ENCODE results near the gene HPF1. TPM values are rescaled to one million over a fixed set of nuclear protein-coding genes. Genes with fewer than 3 reads are reported as not detected.

The HPF1 gene
- polyA plus RNA-seq, 1 of the 3 experiments (the other 2 are of a cell fraction): 23.5 TPM

DNA sequence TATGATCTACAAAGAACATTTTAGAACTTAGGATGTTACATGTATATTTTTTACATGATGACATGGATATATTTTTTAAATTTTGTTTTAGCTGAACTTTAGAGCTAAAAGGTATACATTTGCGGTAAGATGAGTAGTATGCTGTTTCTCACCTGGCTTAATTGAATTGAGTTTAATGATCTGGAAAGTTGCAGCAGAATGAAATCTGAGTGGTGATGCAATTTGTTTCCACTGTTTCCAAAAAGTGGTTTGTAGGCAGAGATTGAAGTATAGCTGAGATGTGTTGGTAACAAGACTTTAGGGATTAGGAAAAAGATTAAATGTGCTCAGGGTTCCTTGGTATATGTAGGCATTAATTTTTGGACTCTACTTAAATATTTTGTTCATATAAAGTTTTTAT is 68.1 kb downstream of the HPF1 start:
- CTCF ChIA-PET: interaction anchor here (2.2 kb wide), 1 partner anchor 10 kb away, joined by 7 read pairs; no protein-coding TSS in a partner anchor

More for the DNA sequence above, 68.1 kb downstream of the HPF1 start:
- Histone ChIP-seq H3K27me3 (ENCODE audit: insufficient read depth) (no peaks in the 10 kb centered on the region), H4K20me1 (ENCODE audit: insufficient read depth) (no peaks in the 10 kb centered on the region), H3K9me3 (no peaks in the 10 kb centered on the region), H3K4me1 (ENCODE audit: control insufficient read depth in 1 of 2, insufficient read depth in 2 of 2, low read depth in 1 of 2, low read length in 1 of 2) (no peaks in the 10 kb centered on the region), H2AFZ (ENCODE audit: low read depth) (no peak overlapping the region), H3K36me3 (replicated peaks in 1 of 2; ENCODE audit: control insufficient read depth in 1 of 2, insufficient read depth in 2 of 2, low read length in 1 of 2) (peaks cover 34 to 62% of the 10 kb centered on the region in 2 experiments), H3K4me2 (no peak overlapping the region), H3F3A (replicated peaks; ENCODE audit: insufficient read depth) (peaks cover 1% of the 10 kb centered on the region), H3K9ac (no peak overlapping the region), H3K4me3 (ENCODE audit: low read depth in 2 of 2, low read length in 1 of 2) (no peak overlapping the region), H3K27ac (ENCODE audit: low read depth in 2 of 2, low read length in 1 of 2) (no peak overlapping the region), H3K9me2 (no peaks in the 10 kb centered on the region), H3K79me2 (ENCODE audit: insufficient read depth) (no peaks in the 10 kb centered on the region)
- TF ChIP-seq, protein P1, sequence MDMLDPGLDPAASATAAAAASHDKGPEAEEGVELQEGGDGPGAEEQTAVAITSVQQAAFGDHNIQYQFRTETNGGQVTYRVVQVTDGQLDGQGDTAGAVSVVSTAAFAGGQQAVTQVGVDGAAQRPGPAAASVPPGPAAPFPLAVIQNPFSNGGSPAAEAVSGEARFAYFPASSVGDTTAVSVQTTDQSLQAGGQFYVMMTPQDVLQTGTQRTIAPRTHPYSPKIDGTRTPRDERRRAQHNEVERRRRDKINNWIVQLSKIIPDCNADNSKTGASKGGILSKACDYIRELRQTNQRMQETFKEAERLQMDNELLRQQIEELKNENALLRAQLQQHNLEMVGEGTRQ (IDR thresholded peaks at IDR 0.05; ENCODE audit: borderline replicate concordance, low read depth, low read length): no peak
- TF ChIP-seq MEF2A (IDR thresholded peaks at IDR 0.05; ENCODE audit: borderline replicate concordance, low read depth) (no peak), TEAD4 (IDR thresholded peaks at IDR 0.05; ENCODE audit: borderline replicate concordance, insufficient read depth) (no peak), RXRA (IDR thresholded peaks at IDR 0.05; ENCODE audit: borderline replicate concordance, low read depth) (no peak), FOSL2 (IDR thresholded peaks at IDR 0.05; ENCODE audit: borderline replicate concordance, low read depth) (no peak), FOXM1 (IDR thresholded peaks at IDR 0.05; ENCODE audit: low read depth) (no peak), GABPA (IDR thresholded peaks at IDR 0.05; ENCODE audit: low read depth) (no peak), PBX3 (IDR thresholded peaks at IDR 0.05) (no peak), EP300 (IDR thresholded peaks at IDR 0.05; ENCODE audit: borderline replicate concordance in 1 of 2, low read depth in 1 of 2, low read length in 1 of 2) (no peak), IRF3 (IDR thresholded peaks at IDR 0.05; ENCODE audit: low read depth, low read length) (no peak), RCOR1 (IDR thresholded peaks at IDR 0.05; ENCODE audit: low read length) (no peak), TAF1 (IDR thresholded peaks at IDR 0.05; ENCODE audit: borderline replicate concordance, low read depth, low read length) (no peak), RFX5 (IDR thresholded peaks at IDR 0.05; ENCODE audit: low read length) (no peak), CHD2 (IDR thresholded peaks at IDR 0.05; ENCODE audit: low read length, partially characterized antibody) (no peak), NRF1 (IDR thresholded peaks at IDR 0.05; ENCODE audit: low read depth, low read length) (no peak)
- TF ChIP-seq, protein P2, sequence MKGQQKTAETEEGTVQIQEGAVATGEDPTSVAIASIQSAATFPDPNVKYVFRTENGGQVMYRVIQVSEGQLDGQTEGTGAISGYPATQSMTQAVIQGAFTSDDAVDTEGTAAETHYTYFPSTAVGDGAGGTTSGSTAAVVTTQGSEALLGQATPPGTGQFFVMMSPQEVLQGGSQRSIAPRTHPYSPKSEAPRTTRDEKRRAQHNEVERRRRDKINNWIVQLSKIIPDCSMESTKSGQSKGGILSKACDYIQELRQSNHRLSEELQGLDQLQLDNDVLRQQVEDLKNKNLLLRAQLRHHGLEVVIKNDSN (IDR thresholded peaks at IDR 0.05; ENCODE audit: borderline replicate concordance, low read depth): no peak
- WGBS (ENCODE audit: low lambda C conversion rate): 98% methylated on average over 1 of the region's 1 CpG
- no peak for DNase-seq
- POLR2A ChIA-PET: no interaction called here

All from SK-N-SH (cell line).